Central memory CD8-positive, alpha-beta T cell (primary cell): ENCODE results near the gene AFAP1L1.

Source experiments
- ATAC-seq: fragments of 150-1000 bp; cut with Tn5 transposase; replicated peaks from 2 replicates; pipeline ENCODE4 v1.10.0; 2022; ENCODE audit warnings: mild to moderate bottlenecking, moderate FRiP score, moderate number of reproducible peaks; ENCODE audit not compliant: poor library complexity, severe bottlenecking; ENCODE audit errors: extremely low read depth
- DNase-seq, 2 donors: peaks; one replicate each; pipeline ENCODE4 v3.0.0; 2021; ENCODE audit warnings: low spot score in 2 of 2
- H3K27ac Mint-ChIP-seq: one replicate; pipeline ENCODE4 v1.8.0; 2022; ENCODE audit warnings: low read depth, mild to moderate bottlenecking, moderate library complexity, mixed read lengths
- H3K27me3 Mint-ChIP-seq: one replicate; pipeline ENCODE4 v1.8.0; 2022; ENCODE audit warnings: mixed read lengths
- H3K36me3 Mint-ChIP-seq: one replicate; pipeline ENCODE4 v1.8.0; 2022; ENCODE audit warnings: mild to moderate bottlenecking, moderate library complexity, mixed read lengths; ENCODE audit not compliant: insufficient read depth
- H3K4me1 Mint-ChIP-seq: one replicate; pipeline ENCODE4 v1.8.0; 2022; ENCODE audit warnings: mixed read lengths
- H3K4me3 Mint-ChIP-seq: one replicate; pipeline ENCODE4 v1.8.0; 2022; ENCODE audit warnings: mild to moderate bottlenecking, moderate library complexity, mixed read lengths
- H3K9me3 Mint-ChIP-seq: one replicate; pipeline ENCODE4 v1.8.0; 2022; ENCODE audit warnings: mixed read lengths

AFAP1L1 gene

GRCh38 chr5:149367972-149368645 lies 96.5 kb downstream of the AFAP1L1 start:
- no peaks in the 10 kb centered on the region for H3K9me3 Mint-ChIP-seq

GRCh38 chr5:149370878-149371277 lies 99.2 kb downstream of the AFAP1L1 start:
- Mint-ChIP-seq H3K9me3 (no peaks in the 10 kb centered on the region), H3K27ac (no peak overlapping the region), H3K36me3 (no peaks in the 10 kb centered on the region), H3K4me3 (no peak overlapping the region), H3K27me3 (no peaks in the 10 kb centered on the region), H3K4me1 (peaks cover 8% of the 10 kb centered on the region)
- no peak for DNase-seq
- no peak for ATAC-seq

More at GRCh38 chr5:149367972-149368645, 96.5 kb downstream of the AFAP1L1 start:
- Mint-ChIP-seq H3K27me3 (no peaks in the 10 kb centered on the region), H3K27ac (no peak overlapping the region), H3K4me3 (no peak overlapping the region), H3K4me1 (peaks cover 8% of the 10 kb centered on the region), H3K36me3 (peaks cover 10% of the 10 kb centered on the region)
- DNase-seq (no peak), ATAC-seq (no peak)

- DNase-seq: peak; percentile 51 to 52
- Mint-ChIP-seq H3K9me3 (no peaks in the 10 kb centered on the region), H3K27ac (no peak overlapping the region)
These were observed 99.8 kb downstream of the AFAP1L1 start for GRCh38 chr5:149371296-149371962.

DNA sequence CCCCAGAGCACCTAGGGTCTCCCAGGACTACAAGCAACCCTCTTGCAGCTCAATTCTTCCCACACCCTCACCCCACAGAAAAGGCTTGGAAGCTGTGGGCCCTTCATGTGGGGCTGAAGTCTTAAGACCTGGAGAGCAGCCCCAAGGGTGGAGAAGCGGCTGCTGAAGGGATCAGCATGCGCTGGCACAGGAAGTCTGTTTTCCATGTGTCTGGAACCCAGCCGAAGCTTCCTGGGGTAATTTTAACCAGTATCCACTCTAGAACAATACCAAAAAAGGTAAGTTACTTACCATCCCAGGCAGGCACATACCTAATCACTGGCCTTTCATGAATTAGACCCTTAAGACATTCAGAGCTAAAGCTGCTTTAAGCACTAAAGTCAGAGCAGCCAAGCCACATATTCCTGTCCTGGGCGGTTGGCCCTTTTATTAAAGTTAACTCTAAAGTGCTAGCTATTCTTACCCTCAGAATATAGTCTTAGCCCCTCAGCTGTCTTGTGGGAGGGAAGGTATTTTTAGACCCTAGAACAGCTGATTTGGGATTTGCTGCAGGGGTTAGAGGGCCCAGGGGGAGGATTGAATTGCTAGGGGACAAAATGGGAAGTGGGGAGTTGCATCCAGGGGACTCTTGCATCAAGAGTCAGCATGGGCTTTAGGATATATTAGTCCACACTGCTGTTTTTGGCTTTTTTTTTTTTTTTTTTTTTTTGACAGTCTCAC lies 100.6 kb downstream of the AFAP1L1 start:
- Mint-ChIP-seq H3K9me3 (no peaks in the 10 kb centered on the region), H3K4me1 (peaks cover 8% of the 10 kb centered on the region), H3K27ac (no peak overlapping the region)

More at GRCh38 chr5:149371296-149371962, 99.8 kb downstream of the AFAP1L1 start:
- peak; percentile 77 for ATAC-seq
- H3K36me3 Mint-ChIP-seq: no peaks in the 10 kb centered on the region
- no peaks in the 10 kb centered on the region for H3K27me3 Mint-ChIP-seq
- H3K4me3 Mint-ChIP-seq: no peak overlapping the region
- H3K4me1 Mint-ChIP-seq: peaks cover 8% of the 10 kb centered on the region

DNA sequence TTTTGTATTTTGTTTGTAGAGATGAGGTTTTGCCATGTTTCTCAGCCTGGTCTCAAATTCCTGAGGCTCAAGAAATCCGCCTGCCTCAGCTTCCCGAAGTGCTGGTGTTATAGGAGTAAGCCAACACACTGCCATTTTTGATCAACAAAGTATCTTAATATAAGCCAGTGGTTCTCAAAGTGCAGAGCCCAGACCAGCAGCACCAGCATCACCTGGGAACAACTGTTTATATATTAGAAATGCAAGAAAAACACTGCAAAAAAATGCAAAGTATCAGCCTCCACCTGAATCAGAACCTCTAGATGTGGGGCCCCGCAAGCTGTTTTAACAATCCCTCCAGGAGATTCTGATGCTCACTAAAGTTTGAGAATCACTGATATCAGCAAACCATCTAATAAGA lies 101.3 kb downstream of the AFAP1L1 start:
- Mint-ChIP-seq H3K4me3 (no peak overlapping the region), H3K27ac (no peak overlapping the region), H3K4me1 (peaks cover 8% of the 10 kb centered on the region), H3K27me3 (no peaks in the 10 kb centered on the region), H3K9me3 (no peaks in the 10 kb centered on the region), H3K36me3 (no peaks in the 10 kb centered on the region)
- no peak for DNase-seq
- ATAC-seq: no peak

More for the DNA sequence above, 100.6 kb downstream of the AFAP1L1 start:
- H3K27me3 Mint-ChIP-seq: no peaks in the 10 kb centered on the region
- ATAC-seq: no peak
- no peak overlapping the region for H3K4me3 Mint-ChIP-seq
- no peaks in the 10 kb centered on the region for H3K36me3 Mint-ChIP-seq
- no peak for DNase-seq

GRCh38 chr5:149374303-149374702 lies 102.6 kb downstream of the AFAP1L1 start:
- Mint-ChIP-seq H3K4me3 (no peak overlapping the region), H3K4me1 (peaks cover 8% of the 10 kb centered on the region), H3K27me3 (no peaks in the 10 kb centered on the region), H3K27ac (no peak overlapping the region), H3K9me3 (no peaks in the 10 kb centered on the region), H3K36me3 (no peaks in the 10 kb centered on the region)
- DNase-seq (no peak), ATAC-seq (no peak)

DNA sequence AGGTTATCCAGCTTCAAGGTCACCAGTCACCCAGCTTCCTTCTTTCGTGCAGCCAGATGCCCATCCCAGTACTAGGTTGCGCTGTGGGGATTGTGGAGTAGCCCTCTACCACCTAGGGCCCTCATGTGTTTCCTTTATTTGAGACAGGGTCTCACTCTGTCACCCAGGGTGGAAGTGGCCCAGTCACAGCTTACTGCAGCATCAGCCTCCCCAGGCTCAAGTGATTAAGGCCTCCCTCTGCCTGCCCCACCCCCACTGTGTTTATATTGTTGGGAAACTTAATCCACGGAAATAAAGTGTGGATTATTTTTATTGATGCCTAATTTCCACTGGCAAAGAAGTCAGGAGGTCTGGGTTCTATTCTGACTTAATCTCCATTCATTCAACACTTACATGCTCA lies 103.1 kb downstream of the AFAP1L1 start:
- H3K4me1 Mint-ChIP-seq: peaks cover 8% of the 10 kb centered on the region
- no peaks in the 10 kb centered on the region for H3K9me3 Mint-ChIP-seq
- ATAC-seq (no peak), DNase-seq (no peak)
- no peak overlapping the region for H3K4me3 Mint-ChIP-seq
- no peak overlapping the region for H3K27ac Mint-ChIP-seq
- no peaks in the 10 kb centered on the region for H3K36me3 Mint-ChIP-seq
- no peaks in the 10 kb centered on the region for H3K27me3 Mint-ChIP-seq

DNA sequence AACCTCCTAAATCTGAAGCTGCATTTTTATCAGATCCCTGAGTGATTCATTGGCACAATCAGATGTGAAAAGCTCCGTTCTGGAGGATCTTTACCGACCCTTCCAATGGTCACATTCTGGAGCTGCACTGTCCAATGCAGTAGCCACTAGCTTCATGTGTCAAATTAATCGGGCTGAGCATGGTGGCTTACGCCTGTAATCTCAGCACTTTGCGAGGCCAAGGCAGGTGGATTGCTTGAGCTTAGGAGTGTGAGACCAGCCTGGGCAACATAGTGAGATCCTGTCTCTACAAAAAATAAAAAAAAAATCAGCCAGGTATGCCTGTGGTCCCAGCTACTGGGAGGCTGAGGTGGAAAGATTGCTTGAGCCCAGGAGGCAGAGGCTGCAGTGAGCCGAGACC lies 103.8 kb downstream of the AFAP1L1 start:
- H3K4me1 Mint-ChIP-seq: peaks cover 8% of the 10 kb centered on the region
- no peak overlapping the region for H3K4me3 Mint-ChIP-seq
- no peaks in the 10 kb centered on the region for H3K36me3 Mint-ChIP-seq
- no peak for ATAC-seq
- no peak for DNase-seq
- no peaks in the 10 kb centered on the region for H3K27me3 Mint-ChIP-seq
- no peaks in the 10 kb centered on the region for H3K9me3 Mint-ChIP-seq
- H3K27ac Mint-ChIP-seq: no peak overlapping the region

DNA sequence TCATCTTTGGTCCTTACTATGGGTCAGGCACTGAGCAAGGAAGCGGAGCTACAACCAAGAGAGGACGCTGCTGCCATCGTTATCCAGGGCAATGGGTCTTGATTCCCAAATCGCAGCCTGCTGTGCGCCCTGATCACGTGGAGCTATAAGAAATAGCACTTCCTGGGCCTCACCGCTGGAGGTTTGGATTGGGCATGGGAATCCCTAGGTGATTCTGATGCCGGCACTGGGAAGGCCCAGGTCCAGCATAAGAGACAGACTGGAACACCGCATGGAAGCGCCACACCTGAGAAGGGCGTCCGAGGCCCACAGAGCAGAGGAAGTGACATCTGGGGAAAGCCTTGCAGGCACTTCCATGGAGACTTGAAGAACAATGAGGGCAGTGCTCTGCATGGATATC lies 104.4 kb downstream of the AFAP1L1 start:
- Mint-ChIP-seq H3K36me3 (no peaks in the 10 kb centered on the region), H3K4me3 (no peak overlapping the region), H3K9me3 (no peaks in the 10 kb centered on the region), H3K4me1 (peaks cover 6% of the 10 kb centered on the region), H3K27ac (no peak overlapping the region), H3K27me3 (no peaks in the 10 kb centered on the region)
- DNase-seq (no peak), ATAC-seq (no peak)

- no peaks in the 10 kb centered on the region for H3K36me3 Mint-ChIP-seq
- peaks cover 3% of the 10 kb centered on the region for H3K4me1 Mint-ChIP-seq
These were observed 105.2 kb downstream of the AFAP1L1 start for GRCh38 chr5:149376711-149377447.

DNA sequence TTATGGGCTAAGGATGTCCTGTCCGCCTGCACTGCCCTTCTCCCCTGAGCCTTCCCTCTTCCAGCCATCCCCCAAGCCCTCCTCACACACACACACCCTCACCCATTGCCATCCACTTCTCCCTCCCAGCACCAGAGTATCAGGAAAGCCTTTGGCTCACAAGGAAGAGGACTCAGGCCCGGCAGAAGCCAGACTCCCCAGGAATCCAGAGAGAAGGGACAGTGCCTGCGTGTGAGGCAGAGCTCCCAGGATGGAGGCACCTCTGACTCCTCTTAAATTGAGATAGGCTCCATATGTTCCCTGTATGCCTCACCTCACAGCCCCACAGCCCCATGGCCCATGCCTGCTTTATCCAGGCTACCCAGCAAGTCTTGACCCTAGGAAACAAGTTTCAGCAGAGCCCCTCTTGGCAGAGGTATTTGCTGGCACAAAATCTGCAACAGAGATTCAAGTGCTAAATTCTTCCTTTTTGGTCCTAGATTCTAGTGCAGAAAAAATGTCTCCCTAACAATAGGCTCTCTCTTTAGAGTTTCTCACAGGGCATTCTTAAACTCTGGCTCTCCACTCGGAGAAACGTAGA lies 106.7 kb downstream of the AFAP1L1 start:
- H3K9me3 Mint-ChIP-seq: no peaks in the 10 kb centered on the region
- no peak for DNase-seq
- H3K4me1 Mint-ChIP-seq: peaks cover 6% of the 10 kb centered on the region
- no peak overlapping the region for H3K4me3 Mint-ChIP-seq
- H3K36me3 Mint-ChIP-seq: no peaks in the 10 kb centered on the region
- no peaks in the 10 kb centered on the region for H3K27me3 Mint-ChIP-seq
- no peak for ATAC-seq
- H3K27ac Mint-ChIP-seq: no peak overlapping the region

More at GRCh38 chr5:149376711-149377447, 105.2 kb downstream of the AFAP1L1 start:
- Mint-ChIP-seq H3K27me3 (no peaks in the 10 kb centered on the region), H3K4me3 (no peak overlapping the region), H3K9me3 (no peaks in the 10 kb centered on the region), H3K27ac (no peak overlapping the region)
- no peak for ATAC-seq
- no peak for DNase-seq

GRCh38 chr5:149379177-149379761 lies 107.6 kb downstream of the AFAP1L1 start, which contains the start of gene IL17B:
Gene IL17B (minus strand): TSS chr5:149379292. CDS start chr5:149379225, 67 bp downstream.
- DNase-seq: no peak
- H3K27ac Mint-ChIP-seq: no peak within 1 kb of the TSS
- no peaks in the 10 kb centered on the region for H3K36me3 Mint-ChIP-seq

More at GRCh38 chr5:149379177-149379761, 107.6 kb downstream of the AFAP1L1 start, which contains the start of gene IL17B:
- H3K27me3 Mint-ChIP-seq: no peaks in the 10 kb centered on the region
- ATAC-seq: no peak
- H3K4me3 Mint-ChIP-seq: no peak within 1 kb of the TSS
- peaks cover 6% of the 10 kb centered on the region for H3K4me1 Mint-ChIP-seq
- no peaks in the 10 kb centered on the region for H3K9me3 Mint-ChIP-seq
